Caco-2 (cell line): ENCODE results near the gene SMIM23. TPM values are rescaled to one million over a fixed set of nuclear protein-coding genes. Genes with fewer than 3 reads are reported as not detected.

ENCODE experiments used
- BruUV-seq: library from RNA; stranded (reverse); fragments of 400-500 nt; replicated peaks from 2 replicates; lab custom pipeline; 2021; lab: Mats Ljungman, UMichigan
- CTCF ChIA-PET: fragments of 300-600 bp; sonication (Branson Sonifier 250); formaldehyde crosslinking; loops from one replicate; lab custom pipeline; 2022; ENCODE audit warnings: antibody characterized with exemption; lab: Charles Lee
- POLR2A ChIA-PET: fragments of 300-600 bp; sonication (Branson Sonifier 250); formaldehyde crosslinking; loops from one replicate; lab custom pipeline; 2022; ENCODE audit warnings: antibody characterized with exemption; lab: Charles Lee
- DNase-seq, 2 experiments: peaks; one replicate each; pipeline versions ENCODE4 v3.0.0 to v3.0.0-alpha.2; 2020 to 2022
- H3K27me3 ChIP-seq: replicated peaks from 2 replicates; pipeline ENCODE4 v1.6.0; 2011; ENCODE audit warnings: low read length; ENCODE audit not compliant: control insufficient read depth, insufficient read depth
- H3K36me3 ChIP-seq: 2 replicates; pipeline ENCODE4 v1.5.1; 2011; ENCODE audit warnings: low read length; ENCODE audit not compliant: control insufficient read depth, insufficient read depth
- H3K4me1 ChIP-seq: fragments of 250-450 bp; sonication (Bioruptor Pico); 2 replicates; pipeline ENCODE4 v1.5.1; 2020; ENCODE audit warnings: mild to moderate bottlenecking
- H3K4me3 ChIP-seq: 2 replicates; pipeline ENCODE4 v1.5.1; 2011; ENCODE audit warnings: low read depth, mild to moderate bottlenecking, control low read depth, low read length
- H3K9me3 ChIP-seq: fragments of 250-450 bp; sonication (Bioruptor Pico); 2 replicates; pipeline ENCODE4 v1.5.1; 2020; ENCODE audit warnings: mild to moderate bottlenecking, moderate library complexity
- H3K27ac Mint-ChIP-seq: one replicate; pipeline ENCODE4 v1.8.0; 2022; ENCODE audit warnings: mixed read lengths; ENCODE audit not compliant: unreplicated experiment
- H3K27me3 Mint-ChIP-seq: one replicate; pipeline ENCODE4 v1.8.0; 2022; ENCODE audit warnings: mixed read lengths; ENCODE audit not compliant: insufficient read depth, unreplicated experiment
- H3K36me3 Mint-ChIP-seq: one replicate; pipeline ENCODE4 v1.8.0; 2022; ENCODE audit warnings: mild to moderate bottlenecking, mixed read lengths; ENCODE audit not compliant: insufficient read depth, unreplicated experiment
- H3K4me1 Mint-ChIP-seq: one replicate; pipeline ENCODE4 v1.8.0; 2022; ENCODE audit warnings: low read depth, mixed read lengths; ENCODE audit not compliant: unreplicated experiment
- H3K4me3 Mint-ChIP-seq: one replicate; pipeline ENCODE4 v1.8.0; 2022; ENCODE audit warnings: mild to moderate bottlenecking, moderate library complexity, mixed read lengths; ENCODE audit not compliant: unreplicated experiment
- H3K9me3 Mint-ChIP-seq: one replicate; pipeline ENCODE4 v1.8.0; 2022; ENCODE audit warnings: mixed read lengths; ENCODE audit not compliant: unreplicated experiment
- CTCF ChIP-seq, 2 experiments: fragments of 200-600 bp in 1 of 2; IDR thresholded peaks; 1 replicate in 1 of 2; 2 replicates in 1 of 2; pipeline versions ENCODE4 v1.5.1 to v1.8.0; 2011 to 2022; ENCODE audit warnings: antibody characterized with exemption in 1 of 2, control low read depth in 1 of 2, inconsistent platforms in 1 of 2, low read depth in 1 of 2, low read length in 1 of 2, mild to moderate bottlenecking in 1 of 2, moderate library complexity in 1 of 2; ENCODE audit not compliant: insufficient read depth in 1 of 2, severe bottlenecking in 1 of 2, unreplicated experiment in 1 of 2
- intact Hi-C: fragments of 100-400 bp; cut with micrococcal nuclease; formaldehyde crosslinking; loops from one replicate; pipeline ENCODE4 v1.10.0; 2022; ENCODE audit not compliant: unreplicated experiment
- total RNA-seq: library from RNA; stranded (reverse); gene quantifications from 2 replicates; pipeline ENCODE4 v1.2.3, GENCODE V29; 2022

SMIM23 gene
- total RNA-seq, 1 experiment from 2014 or later, result not detected

- H3K9me3 ChIP-seq, result no peaks in the 10 kb centered on the region
- H3K36me3 ChIP-seq, result no peaks in the 10 kb centered on the region
- Mint-ChIP-seq H3K27ac (no peak overlapping the region), H3K4me3 (no peak overlapping the region), H3K9me3 (peaks cover 7% of the 10 kb centered on the region), H3K4me1 (no peaks in the 10 kb centered on the region), H3K27me3 (peaks cover 4% of the 10 kb centered on the region), H3K36me3 (no peaks in the 10 kb centered on the region)
- H3K4me3 ChIP-seq, result no peak overlapping the region
- H3K4me1 ChIP-seq, result no peaks in the 10 kb centered on the region
- H3K27me3 ChIP-seq, result no peaks in the 10 kb centered on the region
- no peak for DNase-seq
- intact Hi-C loops, result no loop called here
- POLR2A ChIA-PET, result no interaction called here
- CTCF ChIA-PET, result no interaction called here
- no peak for TF ChIP-seq CTCF (IDR thresholded peaks at IDR 0.05; ENCODE audit: insufficient read depth in 1 of 2, low read depth in 1 of 2, low read length in 1 of 2, severe bottlenecking in 1 of 2, unreplicated experiment in 1 of 2)
- no TSS peak for BruUV-seq
Measured at GRCh38 chr5:171783051-171783450, 2.6 kb upstream of the SMIM23 start.

- Histone ChIP-seq H3K4me3 (no peak overlapping the region), H3K27me3 (no peaks in the 10 kb centered on the region; the same call in 1 of the 2 replicates), H3K9me3 (no peaks in the 10 kb centered on the region), H3K4me1 (no peaks in the 10 kb centered on the region), H3K36me3 (no peaks in the 10 kb centered on the region)
- no peak for DNase-seq
- BruUV-seq, result no TSS peak
- Mint-ChIP-seq H3K27me3 (peaks cover 19% of the 10 kb centered on the region), H3K9me3 (no peaks in the 10 kb centered on the region), H3K36me3 (no peaks in the 10 kb centered on the region), H3K4me1 (no peaks in the 10 kb centered on the region), H3K4me3 (no peak overlapping the region), H3K27ac (no peak overlapping the region)
- no peak for TF ChIP-seq CTCF (IDR thresholded peaks at IDR 0.05; ENCODE audit: insufficient read depth in 1 of 2, low read depth in 1 of 2, low read length in 1 of 2, severe bottlenecking in 1 of 2, unreplicated experiment in 1 of 2)
- CTCF ChIA-PET, result no interaction called here
- intact Hi-C loops, result no loop called here
- POLR2A ChIA-PET, result no interaction called here
Measured at GRCh38 chr5:171789353-171789752, 3.7 kb downstream of the SMIM23 start.

- Mint-ChIP-seq H3K27me3 (peaks cover 23% of the 10 kb centered on the region), H3K4me3 (no peak overlapping the region), H3K27ac (no peak overlapping the region), H3K9me3 (no peaks in the 10 kb centered on the region), H3K36me3 (no peaks in the 10 kb centered on the region), H3K4me1 (no peaks in the 10 kb centered on the region)
- POLR2A ChIA-PET, result no interaction called here
- BruUV-seq, result no TSS peak
- Histone ChIP-seq H3K4me3 (no peak overlapping the region), H3K9me3 (no peaks in the 10 kb centered on the region), H3K27me3 (no peaks in the 10 kb centered on the region; the same call in 1 of the 2 replicates), H3K36me3 (no peaks in the 10 kb centered on the region), H3K4me1 (no peaks in the 10 kb centered on the region)
- CTCF ChIA-PET, result no interaction called here
- intact Hi-C loops, result no loop called here
- no peak for DNase-seq
- no peak for TF ChIP-seq CTCF (IDR thresholded peaks at IDR 0.05; ENCODE audit: insufficient read depth in 1 of 2, low read depth in 1 of 2, low read length in 1 of 2, severe bottlenecking in 1 of 2, unreplicated experiment in 1 of 2)
Measured at GRCh38 chr5:171790408-171790807, 4.8 kb downstream of the SMIM23 start.
